Omental fat pad (tissue), 4 donors: Measurements from ENCODE around the gene DNMT1. TPM values are rescaled to one million over a fixed set of nuclear protein-coding genes. Genes with fewer than 3 reads are reported as not detected.

ENCODE experiments used
- ATAC-seq: fragments of 150-250 bp; one replicate; pipeline ENCODE4 v1.9.1; 2016; ENCODE audit warnings: mild to moderate bottlenecking, moderate library complexity; ENCODE audit not compliant: low FRiP score
- DNase-seq: peaks from one replicate; pipeline ENCODE4 v3.0.0-alpha.2; 2019; ENCODE audit warnings: low spot score
- total RNA-seq, 4 donors: library from RNA; depleted of rRNA; stranded (reverse); fragments of >200 nt; gene quantifications; one replicate each; pipeline ENCODE4 v1.1.0, GENCODE V29; 2016
- TF ChIP-seq, protein P1 (sequence below), 3 donors: fragments of 450-650 bp; IDR thresholded peaks; one replicate each; pipeline ENCODE4 v1.5.1; 2016 to 2017; ENCODE audit warnings: antibody characterized with exemption in 3 of 3, mild to moderate bottlenecking in 3 of 3, moderate library complexity in 2 of 3

Gene DNMT1
- total RNA-seq, 4 donors from 2014 or later = 38.4 to 84.7 (median 50.2) TPM

GRCh38 chr19:10091895-10092641, 102.7 kb downstream of the DNMT1 start:
- ATAC-seq (no peak), DNase-seq (no peak)
- TF ChIP-seq, protein P1, sequence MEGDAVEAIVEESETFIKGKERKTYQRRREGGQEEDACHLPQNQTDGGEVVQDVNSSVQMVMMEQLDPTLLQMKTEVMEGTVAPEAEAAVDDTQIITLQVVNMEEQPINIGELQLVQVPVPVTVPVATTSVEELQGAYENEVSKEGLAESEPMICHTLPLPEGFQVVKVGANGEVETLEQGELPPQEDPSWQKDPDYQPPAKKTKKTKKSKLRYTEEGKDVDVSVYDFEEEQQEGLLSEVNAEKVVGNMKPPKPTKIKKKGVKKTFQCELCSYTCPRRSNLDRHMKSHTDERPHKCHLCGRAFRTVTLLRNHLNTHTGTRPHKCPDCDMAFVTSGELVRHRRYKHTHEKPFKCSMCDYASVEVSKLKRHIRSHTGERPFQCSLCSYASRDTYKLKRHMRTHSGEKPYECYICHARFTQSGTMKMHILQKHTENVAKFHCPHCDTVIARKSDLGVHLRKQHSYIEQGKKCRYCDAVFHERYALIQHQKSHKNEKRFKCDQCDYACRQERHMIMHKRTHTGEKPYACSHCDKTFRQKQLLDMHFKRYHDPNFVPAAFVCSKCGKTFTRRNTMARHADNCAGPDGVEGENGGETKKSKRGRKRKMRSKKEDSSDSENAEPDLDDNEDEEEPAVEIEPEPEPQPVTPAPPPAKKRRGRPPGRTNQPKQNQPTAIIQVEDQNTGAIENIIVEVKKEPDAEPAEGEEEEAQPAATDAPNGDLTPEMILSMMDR (IDR thresholded peaks at IDR 0.05) = no peak

DNA sequence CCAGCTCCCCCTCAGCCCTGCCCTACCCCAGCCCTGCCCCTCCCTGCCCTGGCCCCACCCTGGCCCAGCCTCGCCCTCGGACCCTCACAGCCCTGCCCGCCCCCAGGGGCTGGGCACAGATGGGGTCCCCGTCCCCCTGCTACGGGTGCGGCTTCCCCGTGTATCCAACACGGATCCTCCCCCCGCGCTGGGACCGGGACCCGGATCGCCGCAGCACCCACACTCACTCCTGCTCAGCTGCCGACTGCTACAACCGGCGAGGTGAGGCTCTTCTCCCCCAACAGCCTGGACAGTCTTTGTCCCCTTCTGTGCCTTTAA, 103.4 kb downstream of the DNMT1 start:
- no peak for ATAC-seq
- no peak for DNase-seq
- TF ChIP-seq, protein P1 (IDR thresholded peaks at IDR 0.05) = no peak

GRCh38 chr19:10089801-10090375, 104.9 kb downstream of the DNMT1 start:
- TF ChIP-seq, protein P1 (IDR thresholded peaks at IDR 0.05) = no peak
- DNase-seq = no peak
- ATAC-seq = no peak

DNA sequence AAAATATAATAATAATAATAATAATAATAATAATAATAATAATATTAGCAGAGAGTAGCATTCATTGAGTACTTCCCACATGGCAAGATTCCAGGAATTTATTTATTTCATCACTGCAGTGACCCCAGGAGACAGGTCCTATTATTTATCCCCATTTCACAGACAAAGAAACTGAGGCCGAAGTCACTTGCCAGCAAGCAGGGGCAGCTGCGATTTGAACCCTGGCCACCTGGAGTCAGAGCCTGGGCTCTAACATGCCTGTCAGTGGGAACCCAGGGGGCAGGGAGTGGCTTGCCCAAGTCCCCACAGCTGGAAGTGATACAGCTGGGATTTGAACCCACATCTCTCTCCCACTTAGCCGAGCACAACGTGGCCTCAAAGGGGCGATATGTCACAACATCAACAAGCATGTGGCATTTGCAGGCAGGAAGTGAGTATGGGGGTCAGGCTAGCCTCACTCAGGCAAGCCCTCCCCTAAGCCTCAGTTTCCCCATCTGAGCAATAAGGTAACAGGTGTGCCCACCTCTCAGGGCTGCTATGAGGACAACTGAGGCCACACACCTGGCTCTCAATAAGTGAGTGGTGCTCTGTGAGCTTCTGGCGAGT, 105.7 kb downstream of the DNMT1 start:
- ATAC-seq = no peak
- TF ChIP-seq, protein P1 (IDR thresholded peaks at IDR 0.05) = no peak
- DNase-seq = no peak

GRCh38 chr19:10087296-10088061, 107.3 kb downstream of the DNMT1 start:
- DNase-seq = no peak
- no peak for ATAC-seq
- TF ChIP-seq, protein P1 (IDR thresholded peaks at IDR 0.05) = no peak

DNA sequence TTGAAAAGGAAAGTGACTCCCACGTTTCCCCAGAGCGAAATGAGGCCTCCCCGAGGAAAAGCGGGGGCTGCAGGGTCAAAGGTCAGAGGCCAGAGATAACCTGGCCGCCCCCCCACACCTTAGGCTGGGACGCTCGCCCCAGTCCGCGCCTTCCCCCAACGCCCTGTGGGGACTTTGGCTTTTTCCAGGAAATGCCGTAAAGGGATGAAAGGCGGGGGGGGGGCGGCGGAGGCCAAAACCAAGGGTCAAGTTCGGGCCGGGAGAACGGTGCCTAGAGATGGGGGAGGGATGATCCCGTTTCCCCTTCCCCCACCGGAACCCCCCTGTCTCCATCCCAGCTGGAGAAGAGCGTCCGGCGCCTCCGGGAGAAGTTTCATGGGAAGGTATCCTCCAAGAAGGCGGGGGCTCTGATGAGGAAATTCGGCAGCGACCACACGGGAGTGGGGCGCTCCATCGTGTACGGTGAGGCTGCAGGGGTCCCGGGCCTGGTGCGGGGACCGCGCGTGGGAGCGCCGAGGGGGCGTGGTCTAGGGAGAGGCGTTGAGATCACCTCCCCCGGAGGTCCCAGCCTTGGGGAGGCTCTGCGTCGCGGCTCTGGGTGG, 108.1 kb downstream of the DNMT1 start:
- ATAC-seq = no peak
- DNase-seq = no peak
- TF ChIP-seq, protein P1 (IDR thresholded peaks at IDR 0.05) = no peak
